HEK293T (cell line): Measurements from ENCODE around the gene PTPRD.

Source experiments
- CTCF ChIA-PET: fragments of 350-600 bp; formaldehyde crosslinking; extraction: SDS; loops from one replicate; lab custom pipeline; 2021; ENCODE audit warnings: antibody characterized with exemption, inconsistent platforms; lab: Yijun Ruan, JAX
- POLR2A ChIA-PET: fragments of 350-600 bp; formaldehyde crosslinking; extraction: SDS; loops from one replicate; lab custom pipeline; 2020; ENCODE audit warnings: antibody characterized with exemption, inconsistent platforms; lab: Yijun Ruan, JAX
- DNase-seq: peaks from one replicate; pipeline ENCODE4 v3.0.0; 2012; ENCODE audit warnings: mixed read lengths; ENCODE audit errors: extremely low spot score
- ARNT ChIP-seq: fragments of 450-650 bp; IDR thresholded peaks from 2 replicates; pipeline ENCODE4 v1.6.1; 2017; ENCODE audit warnings: mild to moderate bottlenecking
- BHLHE40 ChIP-seq: fragments of 450-650 bp; IDR thresholded peaks from 2 replicates; pipeline ENCODE4 v1.6.1; 2016; ENCODE audit warnings: mild to moderate bottlenecking, moderate library complexity, borderline replicate concordance
- CTBP1 ChIP-seq: fragments of 450-650 bp; IDR thresholded peaks from 2 replicates; pipeline ENCODE4 v1.6.1; 2016; ENCODE audit warnings: borderline replicate concordance
- ELF4 ChIP-seq: fragments of 450-650 bp; IDR thresholded peaks from 2 replicates; pipeline ENCODE4 v1.6.1; 2017; ENCODE audit warnings: antibody characterized with exemption
- FOXA1 ChIP-seq: fragments of 450-650 bp; IDR thresholded peaks from 2 replicates; pipeline ENCODE4 v1.6.1; 2016; ENCODE audit warnings: mild to moderate bottlenecking
- FOXK2 ChIP-seq: fragments of 450-650 bp; IDR thresholded peaks from 2 replicates; pipeline ENCODE4 v1.6.1; 2016; ENCODE audit warnings: mild to moderate bottlenecking
- FOXM1 ChIP-seq: fragments of 450-650 bp; IDR thresholded peaks from 2 replicates; pipeline ENCODE4 v1.6.1; 2017; ENCODE audit warnings: mild to moderate bottlenecking, borderline replicate concordance
- HDGF ChIP-seq: fragments of 450-650 bp; IDR thresholded peaks from 2 replicates; pipeline ENCODE4 v1.6.1; 2017; ENCODE audit warnings: antibody characterized with exemption, borderline replicate concordance
- L3MBTL2 ChIP-seq: fragments of 450-650 bp; conservative IDR thresholded peaks from 2 replicates; pipeline ENCODE4 v1.6.1; 2016; ENCODE audit warnings: mild to moderate bottlenecking
- LEF1 ChIP-seq: fragments of 450-650 bp; IDR thresholded peaks from 2 replicates; pipeline ENCODE4 v1.6.1; 2017; ENCODE audit warnings: mild to moderate bottlenecking, borderline replicate concordance
- NFRKB ChIP-seq: fragments of 450-650 bp; IDR thresholded peaks from 2 replicates; pipeline ENCODE4 v1.6.1; 2016; ENCODE audit warnings: mild to moderate bottlenecking, moderate library complexity
- PKNOX1 ChIP-seq: fragments of 450-650 bp; IDR thresholded peaks from 2 replicates; pipeline ENCODE4 v1.6.1; 2016
- SP1 ChIP-seq: fragments of 450-650 bp; IDR thresholded peaks from 2 replicates; pipeline ENCODE4 v1.6.1; 2017
- SUZ12 ChIP-seq: fragments of 450-650 bp; IDR thresholded peaks from 2 replicates; pipeline ENCODE4 v1.6.1; 2016; ENCODE audit warnings: mild to moderate bottlenecking
- TARDBP ChIP-seq: fragments of 450-650 bp; IDR thresholded peaks from 2 replicates; pipeline ENCODE4 v1.6.1; 2016
- ZNF384 ChIP-seq: fragments of 450-650 bp; IDR thresholded peaks from 2 replicates; pipeline ENCODE4 v1.6.1; 2016

Gene PTPRD

GRCh38 chr9:10242255-10242654 lies 370.5 kb downstream of the PTPRD start:
- POLR2A ChIA-PET = no interaction called here
- no peak for TF ChIP-seq NFRKB
- no peak for TF ChIP-seq BHLHE40
- TF ChIP-seq PKNOX1 = no peak
- TF ChIP-seq CTBP1 = no peak
- no peak for TF ChIP-seq L3MBTL2
- no peak for TF ChIP-seq ELF4
- TF ChIP-seq LEF1 = no peak
- no peak for TF ChIP-seq SP1
- TF ChIP-seq FOXK2 = no peak
- no peak for TF ChIP-seq SUZ12
- no peak for TF ChIP-seq ARNT
- TF ChIP-seq ZNF384 = no peak
- no peak for TF ChIP-seq FOXM1
- no peak for TF ChIP-seq HDGF
- DNase-seq = no peak
- CTCF ChIA-PET = no interaction called here

GRCh38 chr9:10238087-10238486 lies 374.7 kb downstream of the PTPRD start:
- ChIA-PET CTCF (no interaction called here), POLR2A (no interaction called here)
- no peak for DNase-seq
- no peak for TF ChIP-seq ZNF384
- TF ChIP-seq BHLHE40 = no peak
- TF ChIP-seq FOXM1 = no peak
- no peak for TF ChIP-seq LEF1
- TF ChIP-seq FOXK2 = no peak
- no peak for TF ChIP-seq SUZ12
- no peak for TF ChIP-seq L3MBTL2
- no peak for TF ChIP-seq NFRKB
- no peak for TF ChIP-seq PKNOX1
- TF ChIP-seq SP1 = no peak

GRCh38 chr9:10237584-10237983 lies 375.2 kb downstream of the PTPRD start:
- TF ChIP-seq SUZ12 (no peak), FOXM1 (no peak)
- POLR2A ChIA-PET = no interaction called here
- no peak for DNase-seq
- CTCF ChIA-PET = no interaction called here

- ChIA-PET CTCF (no interaction called here), POLR2A (no interaction called here)
- TF ChIP-seq ARNT (no peak), L3MBTL2 (no peak), FOXK2 (no peak), SP1 (no peak), BHLHE40 (no peak), ZNF384 (no peak), CTBP1 (no peak), PKNOX1 (no peak), ELF4 (no peak), NFRKB (no peak), SUZ12 (no peak), LEF1 (no peak), FOXA1 (no peak), HDGF (no peak), TARDBP (no peak), FOXM1 (no peak)
- DNase-seq = no peak
Observed at GRCh38 chr9:10236161-10236560, 376.6 kb downstream of the PTPRD start.

DNA sequence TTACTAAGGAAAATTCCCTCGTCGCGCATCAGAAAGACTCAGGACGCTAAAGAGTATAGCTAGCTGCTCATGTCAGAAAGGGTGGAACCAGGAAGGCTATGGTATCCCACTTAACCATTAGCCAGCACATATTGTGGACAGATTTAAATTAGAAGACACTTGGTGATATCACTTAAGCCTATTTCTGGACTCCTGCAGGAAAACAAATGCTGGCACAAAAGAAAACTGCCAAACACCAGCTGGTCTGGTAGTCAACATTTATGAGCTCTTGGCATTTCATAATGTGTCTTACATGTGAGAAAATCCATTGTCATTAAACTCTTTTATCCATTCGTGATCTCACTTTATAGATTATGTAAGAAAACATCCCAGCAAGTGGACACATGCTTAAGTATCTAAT lies 377.4 kb downstream of the PTPRD start:
- ChIA-PET POLR2A (no interaction called here), CTCF (no interaction called here)
- DNase-seq = no peak
- TF ChIP-seq FOXM1 = no peak
- no peak for TF ChIP-seq PKNOX1
- no peak for TF ChIP-seq SUZ12
- TF ChIP-seq ELF4 = no peak
- no peak for TF ChIP-seq L3MBTL2
- no peak for TF ChIP-seq HDGF
- no peak for TF ChIP-seq FOXA1
- no peak for TF ChIP-seq SP1
- no peak for TF ChIP-seq BHLHE40
- no peak for TF ChIP-seq CTBP1
- no peak for TF ChIP-seq ARNT
- no peak for TF ChIP-seq TARDBP
- no peak for TF ChIP-seq ZNF384
- no peak for TF ChIP-seq LEF1

GRCh38 chr9:10232352-10232930 lies 380.4 kb downstream of the PTPRD start:
- ChIA-PET POLR2A (no interaction called here), CTCF (no interaction called here)
- no peak for TF ChIP-seq TARDBP
- TF ChIP-seq CTBP1 = no peak
- TF ChIP-seq L3MBTL2 = no peak
- TF ChIP-seq ELF4 = no peak
- TF ChIP-seq FOXA1 = no peak
- TF ChIP-seq ZNF384 = no peak
- TF ChIP-seq SP1 = no peak
- no peak for TF ChIP-seq BHLHE40
- no peak for TF ChIP-seq FOXK2
- TF ChIP-seq FOXM1 = no peak
- no peak for TF ChIP-seq LEF1
- TF ChIP-seq ARNT = no peak
- no peak for TF ChIP-seq NFRKB
- no peak for TF ChIP-seq HDGF
- no peak for TF ChIP-seq PKNOX1
- no peak for TF ChIP-seq SUZ12
- no peak for DNase-seq
